AG09309 (cell line): ENCODE measurements around the gene PKN1.
A peak's percentile ranks its signal among the peaks of the same experiment; 100 is the strongest.
"Not testable (repeated sequence)": the region's sequence is repeated elsewhere in the genome, so short reads cannot be mapped to it uniquely, and the experiment has no call there.

Source experiments
- DNase-seq: peaks from one replicate; pipeline ENCODE4 v3.0.0-alpha.2; 2010; ENCODE audit warnings: low read depth
- H3K4me3 ChIP-seq: 2 replicates; pipeline ENCODE4 v1.5.1; 2011; ENCODE audit warnings: mild to moderate bottlenecking, low read depth, low read length, moderate library complexity; ENCODE audit not compliant: control insufficient read depth
- CTCF ChIP-seq: IDR thresholded peaks from 2 replicates; pipeline ENCODE4 v1.5.1; 2011; ENCODE audit warnings: mild to moderate bottlenecking, low read depth, low read length, inconsistent platforms; ENCODE audit not compliant: insufficient read depth, control insufficient read depth; ENCODE audit errors: missing control alignments

Gene PKN1

GRCh38 chr19:14402332-14403144 is 30.6 kb upstream of the PKN1 start:
- DNase-seq, result no peak
- no peak overlapping the region for H3K4me3 ChIP-seq
- TF ChIP-seq CTCF, result no peak

GRCh38 chr19:14403145-14403930 is 29.8 kb upstream of the PKN1 start:
- not testable (repeated sequence) for DNase-seq, H3K4me3 ChIP-seq

GRCh38 chr19:14404312-14404711 is 28.8 kb upstream of the PKN1 start:
- no peak for TF ChIP-seq CTCF
- H3K4me3 ChIP-seq, result no peak overlapping the region
- DNase-seq, result no peak

- no peak for TF ChIP-seq CTCF
- DNase-seq, result no peak
- no peak overlapping the region for H3K4me3 ChIP-seq
Measured at GRCh38 chr19:14405380-14405757, 27.7 kb upstream of the PKN1 start.

- no peak overlapping the region for H3K4me3 ChIP-seq
- TF ChIP-seq CTCF, result peak; percentile 66
- no peak for DNase-seq
Measured at GRCh38 chr19:14405758-14406644, 27.1 kb upstream of the PKN1 start.

- no peak for DNase-seq
- no peak overlapping the region for H3K4me3 ChIP-seq
Measured at GRCh38 chr19:14406645-14407401, 26.3 kb upstream of the PKN1 start.

More at GRCh38 chr19:14406645-14407401, 26.3 kb upstream of the PKN1 start:
- TF ChIP-seq CTCF, result no peak
